Ishikawa (cell line): ENCODE data around the gene CRB1.

Experiments used
- CEBPB ChIP-seq: IDR thresholded peaks from 2 replicates; pipeline ENCODE4 v1.6.1; 2012
- CREB1 ChIP-seq: IDR thresholded peaks from 2 replicates; pipeline ENCODE4 v1.6.1; 2012; ENCODE audit warnings: low read depth
- EGR1 ChIP-seq: IDR thresholded peaks from 2 replicates; pipeline ENCODE4 v1.6.1; 2012
- EP300 ChIP-seq: IDR thresholded peaks from 2 replicates; pipeline ENCODE4 v1.6.1; 2012; ENCODE audit warnings: borderline replicate concordance
- MAX ChIP-seq: IDR thresholded peaks from 2 replicates; pipeline ENCODE4 v1.6.1; 2012
- NFIC ChIP-seq: IDR thresholded peaks from 2 replicates; pipeline ENCODE4 v1.6.1; 2012
- RAD21 ChIP-seq: IDR thresholded peaks from 2 replicates; pipeline ENCODE4 v1.6.1; 2012; ENCODE audit warnings: low read depth
- TCF12 ChIP-seq: IDR thresholded peaks from 2 replicates; pipeline ENCODE4 v1.6.1; 2012; ENCODE audit warnings: low read depth
- TEAD4 ChIP-seq: IDR thresholded peaks from 2 replicates; pipeline ENCODE4 v1.6.1; 2012
- YY1 ChIP-seq: IDR thresholded peaks from 2 replicates; pipeline ENCODE4 v1.6.1; 2012; ENCODE audit warnings: low read depth
- ZBTB7A ChIP-seq: IDR thresholded peaks from 2 replicates; pipeline ENCODE4 v1.6.1; 2012; ENCODE audit warnings: low read depth
- TF ChIP-seq, protein P1 (sequence below): IDR thresholded peaks from 2 replicates; pipeline ENCODE4 v1.6.1; 2012; ENCODE audit warnings: low read depth, mild to moderate bottlenecking

- TF ChIP-seq EGR1, result no peak
- no peak for TF ChIP-seq NFIC
- TF ChIP-seq TEAD4, result no peak
- TF ChIP-seq, protein P1, sequence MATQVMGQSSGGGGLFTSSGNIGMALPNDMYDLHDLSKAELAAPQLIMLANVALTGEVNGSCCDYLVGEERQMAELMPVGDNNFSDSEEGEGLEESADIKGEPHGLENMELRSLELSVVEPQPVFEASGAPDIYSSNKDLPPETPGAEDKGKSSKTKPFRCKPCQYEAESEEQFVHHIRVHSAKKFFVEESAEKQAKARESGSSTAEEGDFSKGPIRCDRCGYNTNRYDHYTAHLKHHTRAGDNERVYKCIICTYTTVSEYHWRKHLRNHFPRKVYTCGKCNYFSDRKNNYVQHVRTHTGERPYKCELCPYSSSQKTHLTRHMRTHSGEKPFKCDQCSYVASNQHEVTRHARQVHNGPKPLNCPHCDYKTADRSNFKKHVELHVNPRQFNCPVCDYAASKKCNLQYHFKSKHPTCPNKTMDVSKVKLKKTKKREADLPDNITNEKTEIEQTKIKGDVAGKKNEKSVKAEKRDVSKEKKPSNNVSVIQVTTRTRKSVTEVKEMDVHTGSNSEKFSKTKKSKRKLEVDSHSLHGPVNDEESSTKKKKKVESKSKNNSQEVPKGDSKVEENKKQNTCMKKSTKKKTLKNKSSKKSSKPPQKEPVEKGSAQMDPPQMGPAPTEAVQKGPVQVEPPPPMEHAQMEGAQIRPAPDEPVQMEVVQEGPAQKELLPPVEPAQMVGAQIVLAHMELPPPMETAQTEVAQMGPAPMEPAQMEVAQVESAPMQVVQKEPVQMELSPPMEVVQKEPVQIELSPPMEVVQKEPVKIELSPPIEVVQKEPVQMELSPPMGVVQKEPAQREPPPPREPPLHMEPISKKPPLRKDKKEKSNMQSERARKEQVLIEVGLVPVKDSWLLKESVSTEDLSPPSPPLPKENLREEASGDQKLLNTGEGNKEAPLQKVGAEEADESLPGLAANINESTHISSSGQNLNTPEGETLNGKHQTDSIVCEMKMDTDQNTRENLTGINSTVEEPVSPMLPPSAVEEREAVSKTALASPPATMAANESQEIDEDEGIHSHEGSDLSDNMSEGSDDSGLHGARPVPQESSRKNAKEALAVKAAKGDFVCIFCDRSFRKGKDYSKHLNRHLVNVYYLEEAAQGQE, result no peak
- TF ChIP-seq MAX, result no peak
- TF ChIP-seq YY1, result no peak
- TF ChIP-seq CEBPB, result no peak
- TF ChIP-seq CREB1, result no peak
- TF ChIP-seq ZBTB7A, result no peak
- no peak for TF ChIP-seq TCF12
- TF ChIP-seq EP300, result no peak
- peak; percentile 57 for TF ChIP-seq RAD21
Measured at GRCh38 chr1:197521118-197521739, 253.2 kb downstream of the CRB1 start.
